Esophagus muscularis mucosa (tissue), 4 donors: ENCODE data around the gene SERPINB1. TPM values are rescaled to one million over a fixed set of nuclear protein-coding genes. Genes with fewer than 3 reads are reported as not detected.

Source experiments
- DNase-seq: peaks from one replicate; pipeline ENCODE4 v3.0.0-alpha.2; 2017; ENCODE audit errors: extremely low spot score
- H3K27ac ChIP-seq, 4 donors: fragments of 200-600 bp; sonication (generic); replicated peaks in 1 of 4; 1 replicate in 3 of 4; 2 replicates in 1 of 4; pipeline ENCODE4 v1.5.1; 2016 to 2019; ENCODE audit warnings: mild to moderate bottlenecking in 1 of 4
- H3K27me3 ChIP-seq, 4 donors: fragments of 200-600 bp; sonication (generic); one replicate each; pipeline versions ENCODE4 v1.5.1 to v1.6.0; 2016 to 2019
- H3K36me3 ChIP-seq, 4 donors: fragments of 200-600 bp; sonication (generic); one replicate each; pipeline ENCODE4 v1.5.1; 2016 to 2019
- H3K4me1 ChIP-seq, 4 donors: fragments of 200-600 bp; sonication (generic); one replicate each; pipeline ENCODE4 v1.5.1; 2016 to 2019
- H3K4me3 ChIP-seq, 4 donors: fragments of 200-600 bp; sonication (generic); 1 replicate in 2 of 4; 2 replicates in 2 of 4; pipeline ENCODE4 v1.5.1; 2016 to 2019; ENCODE audit warnings: mild to moderate bottlenecking in 4 of 4, moderate library complexity in 1 of 4
- H3K9me3 ChIP-seq, 4 donors: fragments of 200-600 bp; sonication (generic); 1 replicate in 3 of 4; 2 replicates in 1 of 4; pipeline ENCODE4 v1.5.1; 2016 to 2019
- CTCF ChIP-seq, 3 experiments: fragments of 200-600 bp in 2 of 3; fragments of 450-650 bp in 1 of 3; sonication (generic) in 2 of 3; IDR thresholded peaks; one replicate each; pipeline ENCODE4 v1.5.1; 2017 to 2019; ENCODE audit warnings: antibody characterized with exemption in 3 of 3, mild to moderate bottlenecking in 2 of 3, moderate library complexity in 1 of 3
- EP300 ChIP-seq: sonication (generic); formaldehyde crosslinking; IDR thresholded peaks from one replicate; pipeline ENCODE4 v1.6.1; 2017; ENCODE audit warnings: antibody characterized with exemption
- POLR2A ChIP-seq: fragments of 450-650 bp; IDR thresholded peaks from one replicate; pipeline ENCODE4 v1.6.1; 2017; ENCODE audit warnings: antibody characterized with exemption, moderate library complexity, mild to moderate bottlenecking, low read depth
- POLR2AphosphoS5 ChIP-seq, 2 donors: sonication (generic); formaldehyde crosslinking; IDR thresholded peaks; one replicate each; pipeline ENCODE4 v1.6.1; 2017; ENCODE audit warnings: antibody characterized with exemption in 2 of 2
- WGBS: methylation state at CpG from one replicate; pipeline ENCODE4 v1.1.5; 2018; 5-methylcytosine and 5-hydroxymethylcytosine counted together
- intact Hi-C: fragments of 100-400 bp; cut with DNase I; formaldehyde crosslinking; loops from one replicate; pipeline ENCODE4 v1.15.1; 2023
- total RNA-seq, 4 donors: library from RNA; depleted of rRNA; stranded (reverse); fragments of >200 nt; gene quantifications; one replicate each; pipeline versions ENCODE4 v1.1.0 to v1.2.1, GENCODE V29; 2016

Gene SERPINB1
- total RNA-seq, 4 donors from 2014 or later, result 23.3 to 123 (median 29.9) TPM

- H3K36me3 ChIP-seq, result no peaks in the 10 kb centered on the region
- intact Hi-C loops, result no loop called here
- H3K4me3 ChIP-seq, result no peak overlapping the region
- TF ChIP-seq EP300 (no peak), POLR2A (no peak), POLR2AphosphoS5 (IDR thresholded peaks at IDR 0.05) (no peak), CTCF (IDR thresholded peaks at IDR 0.05) (no peak)
- peak; percentile 19 for DNase-seq
- peaks cover 13 to 37% (median 34%) of the 10 kb centered on the region in 4 donors for H3K4me1 ChIP-seq
- WGBS, result 93% methylated on average over 2 of the region's 2 CpGs
- no peak overlapping the region for H3K27ac ChIP-seq
- no peaks in the 10 kb centered on the region for H3K9me3 ChIP-seq
- H3K27me3 ChIP-seq, result no peaks in the 10 kb centered on the region
Observed at GRCh38 chr6:2871953-2872352, 30.3 kb upstream of the SERPINB1 start.

DNA sequence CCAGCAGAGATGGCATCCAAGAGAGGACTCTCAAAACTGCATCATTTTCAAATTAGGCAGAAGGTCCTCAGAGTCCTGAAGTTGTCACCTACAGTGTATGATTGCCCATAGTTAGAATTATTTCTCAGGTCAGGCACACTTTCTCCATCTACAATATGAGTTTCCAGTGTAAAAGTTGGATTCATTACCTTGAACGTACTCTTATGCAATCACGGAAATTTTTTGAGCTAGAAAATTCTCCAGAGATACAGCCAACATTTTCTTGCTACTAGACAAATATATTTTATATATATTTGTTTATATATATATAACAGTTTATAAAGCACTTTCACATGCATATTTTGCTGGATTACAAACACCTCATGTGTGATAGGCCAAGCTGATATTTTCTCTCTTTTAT, 29.4 kb upstream of the SERPINB1 start:
- peaks cover 5 to 33% (median 27%) of the 10 kb centered on the region in 4 donors for H3K4me1 ChIP-seq
- no peaks in the 10 kb centered on the region for H3K36me3 ChIP-seq
- DNase-seq, result no peak
- intact Hi-C loops, result no loop called here
- H3K27me3 ChIP-seq, result no peaks in the 10 kb centered on the region
- no peaks in the 10 kb centered on the region for H3K9me3 ChIP-seq
- no peak overlapping the region for H3K27ac ChIP-seq
- WGBS, result 85% methylated on average over 2 of the region's 2 CpGs
- H3K4me3 ChIP-seq, result no peak overlapping the region
- TF ChIP-seq POLR2AphosphoS5 (IDR thresholded peaks at IDR 0.05), result no peak
- no peak for TF ChIP-seq CTCF (IDR thresholded peaks at IDR 0.05)
- TF ChIP-seq EP300, result no peak

DNA sequence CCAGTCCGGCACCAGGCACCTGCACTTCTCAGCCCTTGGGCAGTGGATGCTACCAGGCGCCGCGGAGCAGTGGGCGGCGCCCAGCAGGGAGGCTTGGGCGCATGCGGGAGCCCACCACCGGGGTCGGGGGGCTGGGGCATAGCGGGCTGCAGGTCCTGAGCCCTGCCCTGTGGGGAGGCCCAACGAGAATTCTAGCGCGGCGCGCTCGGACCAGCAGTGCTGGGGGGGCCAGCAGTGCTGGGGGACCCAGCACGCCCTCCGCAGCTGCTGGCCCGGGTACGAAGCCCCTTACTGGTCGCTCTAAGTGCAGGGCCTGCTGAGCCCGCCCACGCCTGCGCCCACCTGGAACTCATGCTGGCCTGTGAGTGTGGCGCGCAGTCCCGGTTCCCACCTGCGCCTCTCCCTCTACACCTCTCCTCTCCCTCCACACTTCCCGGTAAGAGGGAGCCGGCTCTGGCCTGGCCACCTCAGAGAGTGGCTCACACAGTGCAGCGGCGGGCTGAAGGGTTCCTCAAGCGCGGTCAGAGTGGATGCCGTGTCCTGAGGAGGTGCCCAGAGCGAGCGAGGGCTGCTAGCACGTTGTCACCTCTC, 28.5 kb upstream of the SERPINB1 start:
- Histone ChIP-seq H3K9me3 (no peaks in the 10 kb centered on the region), H3K4me1 (peaks cover under 1 to 34% (median 21%) of the 10 kb centered on the region in 4 donors), H3K27me3 (no peaks in the 10 kb centered on the region), H3K4me3 (no peak overlapping the region), H3K36me3 (no peaks in the 10 kb centered on the region), H3K27ac (no peak overlapping the region)
- peak; percentile 42 for DNase-seq
- intact Hi-C loops, result no loop called here
- WGBS, result 98% methylated on average over 22 of the region's 39 CpGs
- TF ChIP-seq EP300, result no peak
- no peak for TF ChIP-seq CTCF (IDR thresholded peaks at IDR 0.05)
- TF ChIP-seq POLR2A, result no peak
- TF ChIP-seq POLR2AphosphoS5 (IDR thresholded peaks at IDR 0.05), result no peak

DNA sequence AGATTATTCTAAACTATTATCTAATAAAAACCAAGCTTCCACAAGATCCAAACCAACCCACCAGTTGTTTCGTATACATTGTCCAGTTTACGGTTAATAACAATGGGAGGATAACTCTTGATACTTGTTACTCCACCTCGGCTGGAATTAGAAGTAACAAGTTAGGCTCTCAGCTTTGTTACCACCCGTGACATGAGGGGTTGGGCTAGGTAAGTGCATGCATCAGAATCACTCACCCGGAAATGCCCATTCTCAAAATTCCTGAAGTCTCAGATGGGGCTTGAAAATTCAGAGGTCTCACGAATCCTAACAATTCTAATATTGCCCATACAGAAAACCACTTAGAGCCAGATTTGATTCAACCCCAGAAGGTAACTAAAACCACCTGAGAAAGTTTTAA, 27.0 kb upstream of the SERPINB1 start:
- no peak overlapping the region for H3K4me3 ChIP-seq
- peaks cover 0 to 29% (median 14%) of the 10 kb centered on the region in 4 donors for H3K4me1 ChIP-seq
- intact Hi-C loops, result no loop called here
- DNase-seq, result peak; percentile 10
- no peak overlapping the region for H3K27ac ChIP-seq
- 89% methylated on average over 6 of the region's 6 CpGs for WGBS
- no peaks in the 10 kb centered on the region for H3K36me3 ChIP-seq
- no peaks in the 10 kb centered on the region for H3K27me3 ChIP-seq
- H3K9me3 ChIP-seq, result no peaks in the 10 kb centered on the region
- TF ChIP-seq POLR2AphosphoS5 (IDR thresholded peaks at IDR 0.05) (no peak), POLR2A (no peak), EP300 (no peak), CTCF (IDR thresholded peaks at IDR 0.05) (no peak)
